ENCODE measurements around the gene UGP2.

The UGP2 gene

DNA sequence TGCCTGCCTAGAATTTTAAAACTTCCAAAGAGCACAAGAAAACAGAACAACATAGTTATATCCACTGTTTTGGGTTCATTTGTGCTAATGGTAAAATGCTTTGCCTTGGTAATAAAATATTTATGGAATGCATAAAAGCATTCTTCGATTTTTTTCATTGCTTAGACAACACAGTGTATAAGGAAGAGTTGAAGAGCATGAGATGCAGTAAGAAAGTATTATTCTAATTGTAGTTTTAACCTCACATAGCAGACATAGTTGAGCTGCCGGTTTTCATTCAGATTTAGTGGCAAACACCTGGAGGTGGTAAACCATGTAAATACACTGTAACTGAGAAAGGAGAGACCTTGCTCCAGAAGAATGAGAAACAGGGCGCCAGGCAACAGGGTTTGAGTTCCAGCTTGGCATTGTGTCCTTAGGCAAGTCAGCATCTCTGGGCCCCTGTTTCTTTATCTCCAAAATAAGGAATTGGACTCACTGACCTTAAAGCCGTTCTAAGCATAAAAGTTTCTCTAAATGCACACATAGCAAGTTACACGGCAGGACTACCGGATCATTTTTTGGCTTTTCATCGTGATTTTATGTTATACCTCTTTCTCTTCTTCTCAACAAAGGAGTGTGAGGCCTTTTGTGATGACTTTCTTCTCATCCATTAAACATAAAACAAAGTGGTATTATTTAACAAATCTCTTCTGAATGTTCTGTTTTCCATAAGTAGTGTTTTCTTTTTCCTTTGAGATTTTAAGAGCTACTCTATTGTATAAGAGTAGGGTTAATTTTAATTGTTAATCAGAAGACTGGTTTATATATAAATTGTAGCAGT lies 7.9 kb downstream of the UGP2 start:
- Histone ChIP-seq H3F3A (ENCODE audit: control insufficient read depth, insufficient read depth) (no peaks in the 10 kb centered on the region), H3K36me3 (ENCODE audit: control insufficient read depth, low read length) (peaks cover 67% of the 10 kb centered on the region), H3K27me3 (ENCODE audit: control insufficient read depth, low read length) (no peaks in the 10 kb centered on the region), H3K9me2 (replicated peaks; ENCODE audit: control insufficient read depth, low read length) (no peaks in the 10 kb centered on the region; the same call in 1 of the 2 replicates), H3K9me3 (ENCODE audit: control insufficient read depth, insufficient read depth, low read length) (no peaks in the 10 kb centered on the region), H3K4me1 (ENCODE audit: control insufficient read depth, low read length) (peaks cover 52% of the 10 kb centered on the region), H3K79me2 (ENCODE audit: control insufficient read depth, low read length) (peaks cover 100% of the 10 kb centered on the region), H4K20me1 (ENCODE audit: control insufficient read depth, insufficient read depth, low read depth, low read length) (peaks cover 18% of the 10 kb centered on the region; the same call in 1 of the 2 replicates), H3K27ac (ENCODE audit: low read depth, low read length) (no peak overlapping the region), H3K4me2 (ENCODE audit: low read length) (no peak overlapping the region), H3K4me3 (ENCODE audit: low read length) (no peak overlapping the region)
- TF ChIP-seq, protein P1, sequence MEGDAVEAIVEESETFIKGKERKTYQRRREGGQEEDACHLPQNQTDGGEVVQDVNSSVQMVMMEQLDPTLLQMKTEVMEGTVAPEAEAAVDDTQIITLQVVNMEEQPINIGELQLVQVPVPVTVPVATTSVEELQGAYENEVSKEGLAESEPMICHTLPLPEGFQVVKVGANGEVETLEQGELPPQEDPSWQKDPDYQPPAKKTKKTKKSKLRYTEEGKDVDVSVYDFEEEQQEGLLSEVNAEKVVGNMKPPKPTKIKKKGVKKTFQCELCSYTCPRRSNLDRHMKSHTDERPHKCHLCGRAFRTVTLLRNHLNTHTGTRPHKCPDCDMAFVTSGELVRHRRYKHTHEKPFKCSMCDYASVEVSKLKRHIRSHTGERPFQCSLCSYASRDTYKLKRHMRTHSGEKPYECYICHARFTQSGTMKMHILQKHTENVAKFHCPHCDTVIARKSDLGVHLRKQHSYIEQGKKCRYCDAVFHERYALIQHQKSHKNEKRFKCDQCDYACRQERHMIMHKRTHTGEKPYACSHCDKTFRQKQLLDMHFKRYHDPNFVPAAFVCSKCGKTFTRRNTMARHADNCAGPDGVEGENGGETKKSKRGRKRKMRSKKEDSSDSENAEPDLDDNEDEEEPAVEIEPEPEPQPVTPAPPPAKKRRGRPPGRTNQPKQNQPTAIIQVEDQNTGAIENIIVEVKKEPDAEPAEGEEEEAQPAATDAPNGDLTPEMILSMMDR (IDR thresholded peaks at IDR 0.05; ENCODE audit: low read depth, low read length, poor library complexity, severe bottlenecking), result no peak
- no peak for TF ChIP-seq EZH2phosphoT487 (IDR thresholded peaks at IDR 0.05; ENCODE audit: borderline replicate concordance, low read length)

DNA sequence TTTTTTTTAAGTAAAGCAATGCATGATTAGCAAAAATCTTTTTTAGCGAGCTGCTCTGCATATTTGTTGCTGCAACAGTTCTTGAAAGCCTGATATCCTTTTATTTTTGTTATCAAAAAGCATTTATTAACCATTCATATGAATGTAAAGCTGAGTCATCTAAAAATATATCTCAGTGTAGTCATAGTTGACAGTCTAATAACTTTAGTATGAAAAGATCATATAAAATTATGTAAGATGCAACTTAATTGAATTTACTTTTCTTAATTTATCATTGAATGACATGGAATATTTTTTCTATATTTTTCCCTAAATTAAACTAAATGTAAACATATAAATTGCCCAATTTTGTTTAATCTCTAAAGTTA lies 8.5 kb downstream of the UGP2 start:
- no peak overlapping the region for H3K4me3 ChIP-seq (ENCODE audit: low read length)

DNA sequence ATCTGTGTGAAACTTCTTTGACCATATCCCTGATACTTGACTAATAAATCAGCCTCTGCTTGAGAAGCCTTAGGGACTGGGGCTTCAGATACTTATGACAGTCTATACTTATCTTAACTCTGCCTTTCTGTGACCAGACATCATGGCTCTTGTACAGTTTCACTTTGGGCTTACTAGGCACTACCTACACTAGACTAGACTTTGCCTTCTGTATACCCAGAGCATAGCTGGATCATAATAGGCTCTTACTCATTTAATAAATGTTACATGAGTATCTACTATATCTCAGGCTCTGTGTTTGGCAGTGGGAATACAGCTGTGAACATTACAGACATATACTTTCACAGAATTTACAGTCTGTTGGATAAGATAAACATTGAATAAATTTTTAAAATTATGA lies 9.0 kb downstream of the UGP2 start:
- Histone ChIP-seq H3K4me1 (ENCODE audit: control insufficient read depth, low read length) (peaks cover 44% of the 10 kb centered on the region), H3K27ac (ENCODE audit: low read depth, low read length) (no peak overlapping the region), H3F3A (ENCODE audit: control insufficient read depth, insufficient read depth) (no peaks in the 10 kb centered on the region), H3K4me2 (ENCODE audit: low read length) (no peak overlapping the region), H3K9me3 (ENCODE audit: control insufficient read depth, insufficient read depth, low read length) (no peaks in the 10 kb centered on the region), H3K9me2 (replicated peaks; ENCODE audit: control insufficient read depth, low read length) (no peaks in the 10 kb centered on the region; the same call in 1 of the 2 replicates), H3K27me3 (ENCODE audit: control insufficient read depth, low read length) (no peaks in the 10 kb centered on the region), H4K20me1 (ENCODE audit: control insufficient read depth, insufficient read depth, low read depth, low read length) (peaks cover 17% of the 10 kb centered on the region; the same call in 1 of the 2 replicates), H3K79me2 (ENCODE audit: control insufficient read depth, low read length) (peaks cover 100% of the 10 kb centered on the region), H3K4me3 (ENCODE audit: low read length) (no peak overlapping the region), H3K36me3 (ENCODE audit: control insufficient read depth, low read length) (peaks cover 63% of the 10 kb centered on the region)
- TF ChIP-seq EZH2phosphoT487 (IDR thresholded peaks at IDR 0.05; ENCODE audit: borderline replicate concordance, low read length), result no peak
- TF ChIP-seq, protein P1 (IDR thresholded peaks at IDR 0.05; ENCODE audit: low read depth, low read length, poor library complexity, severe bottlenecking), result no peak

More for the DNA sequence above, 8.5 kb downstream of the UGP2 start:
- Histone ChIP-seq H3K9me2 (replicated peaks; ENCODE audit: control insufficient read depth, low read length) (no peaks in the 10 kb centered on the region; the same call in 1 of the 2 replicates), H3K4me1 (ENCODE audit: control insufficient read depth, low read length) (peaks cover 49% of the 10 kb centered on the region), H3K27ac (ENCODE audit: low read depth, low read length) (no peak overlapping the region), H3K79me2 (ENCODE audit: control insufficient read depth, low read length) (peaks cover 100% of the 10 kb centered on the region), H4K20me1 (ENCODE audit: control insufficient read depth, insufficient read depth, low read depth, low read length) (peaks cover 17% of the 10 kb centered on the region; the same call in 1 of the 2 replicates), H3K27me3 (ENCODE audit: control insufficient read depth, low read length) (no peaks in the 10 kb centered on the region), H3K9me3 (ENCODE audit: control insufficient read depth, insufficient read depth, low read length) (no peaks in the 10 kb centered on the region), H3K36me3 (ENCODE audit: control insufficient read depth, low read length) (peaks cover 64% of the 10 kb centered on the region), H3F3A (ENCODE audit: control insufficient read depth, insufficient read depth) (no peaks in the 10 kb centered on the region), H3K4me2 (ENCODE audit: low read length) (no peak overlapping the region)
- TF ChIP-seq EZH2phosphoT487 (IDR thresholded peaks at IDR 0.05; ENCODE audit: borderline replicate concordance, low read length), result no peak
- TF ChIP-seq, protein P1 (IDR thresholded peaks at IDR 0.05; ENCODE audit: low read depth, low read length, poor library complexity, severe bottlenecking), result no peak
